ENCODE measurements around the gene P2RY8. TPM values are rescaled to one million over a fixed set of nuclear protein-coding genes. Genes with fewer than 3 reads are reported as not detected.

Gene P2RY8
- total and polyA plus RNA-seq, 2 of the 4 experiments (the other 2 are of a cell fraction) = not detected

- DNase-seq = no peak
- H3K4ac ChIP-seq (ENCODE audit: low read depth, low read length) = no peak overlapping the region
- no peak overlapping the region for H2BK120ac ChIP-seq (ENCODE audit: low read depth, low read length)
- no peaks in the 10 kb centered on the region for H3K4me1 ChIP-seq (ENCODE audit: control insufficient read depth, insufficient read depth, low read length)
- no peak overlapping the region for H2AFZ ChIP-seq (replicated peaks; ENCODE audit: low read length, poor library complexity)
- H4K91ac ChIP-seq (ENCODE audit: insufficient read depth, low read depth, low read length) = no peak overlapping the region
- no peak overlapping the region for H3K18ac ChIP-seq (ENCODE audit: low read depth, low read length)
- peaks cover 63% of the 10 kb centered on the region for H3K36me3 ChIP-seq (ENCODE audit: control insufficient read depth, insufficient read depth, low read length)
- no peak overlapping the region for H4K5ac ChIP-seq (ENCODE audit: low read depth, low read length)
- no peak overlapping the region for H3K14ac ChIP-seq (replicated peaks; ENCODE audit: low read depth, low read length)
- peaks cover 13% of the 10 kb centered on the region for H3K9me3 ChIP-seq (ENCODE audit: control insufficient read depth, insufficient read depth, low read length)
- no TSS peak for BruUV-seq (replicated peaks)
- dilution Hi-C loops (cut with HindIII; ENCODE audit: low sequenced_read_pairs, unreplicated experiment) (no loop called here), intact Hi-C loops (cut with micrococcal nuclease) (no loop called here), in situ Hi-C loops (cut with MboI; ENCODE audit: low sequenced_read_pairs) (no loop called here)
- ChIA-PET POLR2A (ENCODE audit: unreplicated experiment) (no interaction called here), CTCF (no interaction called here)
- no peak overlapping the region for H2AK5ac ChIP-seq (ENCODE audit: low read depth, low read length)
- ATAC-seq (ENCODE audit: low read depth) = no peak
- 85% methylated on average over 7 of the region's 14 CpGs; no CpG with 5 or more reads in 1 of the 2 experiments for WGBS, 2 experiments (ENCODE audit: extremely low coverage in 2 of 2, insufficient read length in 1 of 2)
- H3K23ac ChIP-seq (ENCODE audit: low read depth, low read length) = no peak overlapping the region
- H3K4me2 ChIP-seq (ENCODE audit: low read depth, low read length) = no peak overlapping the region
- no peak overlapping the region for H2BK15ac ChIP-seq (ENCODE audit: low read depth, low read length)
- H3K9ac ChIP-seq (ENCODE audit: low read depth, low read length) = no peak overlapping the region
- H2BK5ac ChIP-seq (ENCODE audit: low read depth, low read length, poor library complexity, severe bottlenecking) = no peak overlapping the region
- H2BK20ac ChIP-seq (ENCODE audit: low read depth, low read length) = no peak overlapping the region
- no peaks in the 10 kb centered on the region for H3K27me3 ChIP-seq (ENCODE audit: control insufficient read depth, insufficient read depth, low read length)
- H2AK9ac ChIP-seq (replicated peaks; ENCODE audit: low read depth, low read length, poor library complexity) = no peak overlapping the region
- H3K9me1 ChIP-seq (ENCODE audit: insufficient read depth, low read length) = 0 out of 2 replicates have a peak, but pooled peaks cover 6% of the 10 kb centered on the region
- H3K27ac ChIP-seq (ENCODE audit: insufficient read depth, low read length) = no peak overlapping the region
- no peak overlapping the region for H3K56ac ChIP-seq (ENCODE audit: extremely low read depth, insufficient read depth, low read length)
- H4K8ac ChIP-seq (ENCODE audit: low read depth in 2 of 2, low read length in 2 of 2) = no peak overlapping the region
- no peaks in the 10 kb centered on the region; a peak in 1 of 4 replicates for H3K79me1 ChIP-seq (ENCODE audit: low read depth in 1 of 2, low read length in 2 of 2)
- H4K20me1 ChIP-seq (ENCODE audit: insufficient read depth, low read length) = no peaks in the 10 kb centered on the region; the same call in 1 of the 2 replicates
- no peak overlapping the region for H3K4me3 ChIP-seq (ENCODE audit: insufficient read depth, low read depth, low read length)
- TF ChIP-seq FOS (IDR thresholded peaks at IDR 0.05; ENCODE audit: low read depth, low read length) = no peak
- no peak for TF ChIP-seq MXI1 (IDR thresholded peaks at IDR 0.05; ENCODE audit: borderline replicate concordance, low read depth, low read length)
- TF ChIP-seq BHLHE40 (IDR thresholded peaks at IDR 0.05; ENCODE audit: low read depth, low read length) = no peak
- no peak for TF ChIP-seq CEBPB (IDR thresholded peaks at IDR 0.05; ENCODE audit: low read depth, low read length)
- no peak for TF ChIP-seq RCOR1 (IDR thresholded peaks at IDR 0.05; ENCODE audit: insufficient replicate concordance, low read length)
- no peak for TF ChIP-seq SMC3 (IDR thresholded peaks at IDR 0.05; ENCODE audit: low read depth, low read length)
- no peak for TF ChIP-seq ELK1 (IDR thresholded peaks at IDR 0.05; ENCODE audit: borderline replicate concordance, low read depth, low read length)
- no peak for TF ChIP-seq POLR2A (IDR thresholded peaks at IDR 0.05; ENCODE audit: low read depth, low read length)
- TF ChIP-seq, protein P1, sequence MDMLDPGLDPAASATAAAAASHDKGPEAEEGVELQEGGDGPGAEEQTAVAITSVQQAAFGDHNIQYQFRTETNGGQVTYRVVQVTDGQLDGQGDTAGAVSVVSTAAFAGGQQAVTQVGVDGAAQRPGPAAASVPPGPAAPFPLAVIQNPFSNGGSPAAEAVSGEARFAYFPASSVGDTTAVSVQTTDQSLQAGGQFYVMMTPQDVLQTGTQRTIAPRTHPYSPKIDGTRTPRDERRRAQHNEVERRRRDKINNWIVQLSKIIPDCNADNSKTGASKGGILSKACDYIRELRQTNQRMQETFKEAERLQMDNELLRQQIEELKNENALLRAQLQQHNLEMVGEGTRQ (IDR thresholded peaks at IDR 0.05; ENCODE audit: low read depth, low read length) = no peak
- TF ChIP-seq MAFK (IDR thresholded peaks at IDR 0.05; ENCODE audit: low read depth, low read length) = no peak
- TF ChIP-seq, protein P2, sequence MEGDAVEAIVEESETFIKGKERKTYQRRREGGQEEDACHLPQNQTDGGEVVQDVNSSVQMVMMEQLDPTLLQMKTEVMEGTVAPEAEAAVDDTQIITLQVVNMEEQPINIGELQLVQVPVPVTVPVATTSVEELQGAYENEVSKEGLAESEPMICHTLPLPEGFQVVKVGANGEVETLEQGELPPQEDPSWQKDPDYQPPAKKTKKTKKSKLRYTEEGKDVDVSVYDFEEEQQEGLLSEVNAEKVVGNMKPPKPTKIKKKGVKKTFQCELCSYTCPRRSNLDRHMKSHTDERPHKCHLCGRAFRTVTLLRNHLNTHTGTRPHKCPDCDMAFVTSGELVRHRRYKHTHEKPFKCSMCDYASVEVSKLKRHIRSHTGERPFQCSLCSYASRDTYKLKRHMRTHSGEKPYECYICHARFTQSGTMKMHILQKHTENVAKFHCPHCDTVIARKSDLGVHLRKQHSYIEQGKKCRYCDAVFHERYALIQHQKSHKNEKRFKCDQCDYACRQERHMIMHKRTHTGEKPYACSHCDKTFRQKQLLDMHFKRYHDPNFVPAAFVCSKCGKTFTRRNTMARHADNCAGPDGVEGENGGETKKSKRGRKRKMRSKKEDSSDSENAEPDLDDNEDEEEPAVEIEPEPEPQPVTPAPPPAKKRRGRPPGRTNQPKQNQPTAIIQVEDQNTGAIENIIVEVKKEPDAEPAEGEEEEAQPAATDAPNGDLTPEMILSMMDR (conservative IDR thresholded peaks at IDR 0.05; ENCODE audit: low read depth, low read length) = no peak
- TF ChIP-seq NFE2L2 (IDR thresholded peaks at IDR 0.05; ENCODE audit: low read depth, low read length) = no peak
- no peak for TF ChIP-seq RAD21 (IDR thresholded peaks at IDR 0.05; ENCODE audit: low read length)
- no peak for TF ChIP-seq CHD1 (IDR thresholded peaks at IDR 0.05; ENCODE audit: low read depth, low read length)
- no peak for TF ChIP-seq RFX5 (IDR thresholded peaks at IDR 0.05; ENCODE audit: low read depth, low read length)
Observed at GRCh38 chrX:1416965-1417760, 119.8 kb downstream of the P2RY8 start.
